Right lobe of liver (tissue), 4 donors: ENCODE results near the gene POLR1C.

ENCODE experiments used
- POLR2A ChIP-seq: fragments of 450-650 bp; IDR thresholded peaks from one replicate; pipeline ENCODE4 v1.6.1; 2017; ENCODE audit warnings: antibody characterized with exemption, mild to moderate bottlenecking
- TF ChIP-seq, protein P1 (sequence below), 4 donors: fragments of 200-600 bp in 3 of 4; fragments of 450-650 bp in 1 of 4; IDR thresholded peaks; one replicate each; pipeline versions ENCODE4 v1.5.1 to v1.8.0; 2016 to 2022; ENCODE audit warnings: antibody characterized with exemption in 4 of 4, mild to moderate bottlenecking in 2 of 4
- donor health status: DM: no; HTN: no; CAD: no.
- donor health status: DM: no; HTN: no; CAD: no.
- donor health status: DM: no; HTN: yes; CAD: no.

DNA sequence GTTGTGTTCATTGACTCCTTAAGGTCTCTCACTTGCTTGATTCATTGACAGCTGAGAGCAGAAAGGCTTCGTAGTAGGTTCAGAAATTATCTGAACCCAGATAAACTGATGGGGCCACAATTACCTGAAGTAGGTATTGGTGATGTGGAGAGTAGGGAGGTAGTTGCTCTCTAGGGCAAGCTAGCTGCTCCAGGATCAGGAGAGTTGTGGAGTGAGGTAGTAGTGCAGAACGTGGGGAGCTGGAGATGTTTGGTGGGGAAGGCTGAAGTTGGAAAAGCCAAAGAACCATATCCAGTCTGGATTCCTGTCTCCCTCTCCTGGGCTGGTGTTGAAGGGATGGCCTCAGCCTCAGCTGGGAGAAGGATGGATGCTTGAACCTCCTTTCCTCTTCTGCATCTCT is 23.7 kb upstream of the POLR1C start:
- TF ChIP-seq, protein P1, sequence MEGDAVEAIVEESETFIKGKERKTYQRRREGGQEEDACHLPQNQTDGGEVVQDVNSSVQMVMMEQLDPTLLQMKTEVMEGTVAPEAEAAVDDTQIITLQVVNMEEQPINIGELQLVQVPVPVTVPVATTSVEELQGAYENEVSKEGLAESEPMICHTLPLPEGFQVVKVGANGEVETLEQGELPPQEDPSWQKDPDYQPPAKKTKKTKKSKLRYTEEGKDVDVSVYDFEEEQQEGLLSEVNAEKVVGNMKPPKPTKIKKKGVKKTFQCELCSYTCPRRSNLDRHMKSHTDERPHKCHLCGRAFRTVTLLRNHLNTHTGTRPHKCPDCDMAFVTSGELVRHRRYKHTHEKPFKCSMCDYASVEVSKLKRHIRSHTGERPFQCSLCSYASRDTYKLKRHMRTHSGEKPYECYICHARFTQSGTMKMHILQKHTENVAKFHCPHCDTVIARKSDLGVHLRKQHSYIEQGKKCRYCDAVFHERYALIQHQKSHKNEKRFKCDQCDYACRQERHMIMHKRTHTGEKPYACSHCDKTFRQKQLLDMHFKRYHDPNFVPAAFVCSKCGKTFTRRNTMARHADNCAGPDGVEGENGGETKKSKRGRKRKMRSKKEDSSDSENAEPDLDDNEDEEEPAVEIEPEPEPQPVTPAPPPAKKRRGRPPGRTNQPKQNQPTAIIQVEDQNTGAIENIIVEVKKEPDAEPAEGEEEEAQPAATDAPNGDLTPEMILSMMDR (IDR thresholded peaks at IDR 0.05): no peak
- TF ChIP-seq POLR2A: no peak
